ENCODE data around the gene TM9SF4. TPM values are rescaled to one million over a fixed set of nuclear protein-coding genes. Genes with fewer than 3 reads are reported as not detected.

Gene TM9SF4
- total RNA-seq, 1 experiment from 2014 or later: 54.4 TPM

DNA sequence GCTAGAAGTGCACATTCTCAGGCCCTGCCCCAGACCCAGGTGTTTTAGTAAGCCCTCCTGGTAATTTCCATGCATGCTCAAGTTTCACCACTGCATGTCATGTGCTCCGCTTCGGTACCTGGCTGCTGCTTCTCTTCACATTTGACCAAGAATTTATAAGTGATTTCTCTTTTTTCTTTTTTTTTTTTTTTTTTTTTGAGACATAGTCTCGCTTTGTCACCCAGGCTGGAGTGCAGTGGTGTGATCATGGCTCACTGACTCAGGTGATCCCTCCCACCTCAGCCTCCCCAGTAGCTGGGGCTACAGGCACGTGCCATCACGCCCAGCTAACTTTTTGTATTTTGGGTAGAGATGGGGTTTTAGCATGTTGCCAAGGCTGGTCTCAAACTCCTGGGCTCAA, 16.0 kb downstream of the TM9SF4 start:
- H3K27me3 ChIP-seq (replicated peaks; ENCODE audit: insufficient read depth, low read depth, low read length, poor library complexity): no peaks in the 10 kb centered on the region
- no peaks in the 10 kb centered on the region for H3K4me1 ChIP-seq (ENCODE audit: insufficient read depth, low read length, poor library complexity, severe bottlenecking)
- no peak overlapping the region for H3K27ac ChIP-seq (ENCODE audit: low read depth, low read length, poor library complexity, severe bottlenecking)
- intact Hi-C loops (cut with micrococcal nuclease; ENCODE audit: unreplicated experiment): no loop called here
- TF ChIP-seq, protein P1, sequence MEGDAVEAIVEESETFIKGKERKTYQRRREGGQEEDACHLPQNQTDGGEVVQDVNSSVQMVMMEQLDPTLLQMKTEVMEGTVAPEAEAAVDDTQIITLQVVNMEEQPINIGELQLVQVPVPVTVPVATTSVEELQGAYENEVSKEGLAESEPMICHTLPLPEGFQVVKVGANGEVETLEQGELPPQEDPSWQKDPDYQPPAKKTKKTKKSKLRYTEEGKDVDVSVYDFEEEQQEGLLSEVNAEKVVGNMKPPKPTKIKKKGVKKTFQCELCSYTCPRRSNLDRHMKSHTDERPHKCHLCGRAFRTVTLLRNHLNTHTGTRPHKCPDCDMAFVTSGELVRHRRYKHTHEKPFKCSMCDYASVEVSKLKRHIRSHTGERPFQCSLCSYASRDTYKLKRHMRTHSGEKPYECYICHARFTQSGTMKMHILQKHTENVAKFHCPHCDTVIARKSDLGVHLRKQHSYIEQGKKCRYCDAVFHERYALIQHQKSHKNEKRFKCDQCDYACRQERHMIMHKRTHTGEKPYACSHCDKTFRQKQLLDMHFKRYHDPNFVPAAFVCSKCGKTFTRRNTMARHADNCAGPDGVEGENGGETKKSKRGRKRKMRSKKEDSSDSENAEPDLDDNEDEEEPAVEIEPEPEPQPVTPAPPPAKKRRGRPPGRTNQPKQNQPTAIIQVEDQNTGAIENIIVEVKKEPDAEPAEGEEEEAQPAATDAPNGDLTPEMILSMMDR (conservative IDR thresholded peaks at IDR 0.05; ENCODE audit: low read depth, low read length): no peak
- TF ChIP-seq EZH2 (IDR thresholded peaks at IDR 0.05; ENCODE audit: borderline replicate concordance, low read depth, low read length, poor library complexity, severe bottlenecking): no peak
- no peak for DNase-seq (ENCODE audit: low spot score)
- POLR2A ChIA-PET (ENCODE audit: low non-redundant PET): no interaction called here
- BruUV-seq (replicated peaks): no TSS peak
- CTCF ChIA-PET: no interaction called here
- no peak overlapping the region for H3K4me3 ChIP-seq (ENCODE audit: low read depth, low read length, poor library complexity, severe bottlenecking)
- no peaks in the 10 kb centered on the region for H3K9me3 ChIP-seq (ENCODE audit: low read depth, low read length, poor library complexity, severe bottlenecking)
- H3K36me3 ChIP-seq (ENCODE audit: insufficient read depth, low read length, poor library complexity, severe bottlenecking): no peaks in the 10 kb centered on the region

GRCh38 chr20:32126919-32127318, 17.4 kb downstream of the TM9SF4 start:
- intact Hi-C loops (cut with micrococcal nuclease; ENCODE audit: unreplicated experiment): no loop called here
- Histone ChIP-seq H3K27me3 (replicated peaks; ENCODE audit: insufficient read depth, low read depth, low read length, poor library complexity) (no peaks in the 10 kb centered on the region), H3K27ac (ENCODE audit: low read depth, low read length, poor library complexity, severe bottlenecking) (no peak overlapping the region), H3K4me3 (ENCODE audit: low read depth, low read length, poor library complexity, severe bottlenecking) (no peak overlapping the region), H3K9me3 (ENCODE audit: low read depth, low read length, poor library complexity, severe bottlenecking) (no peaks in the 10 kb centered on the region), H3K4me1 (ENCODE audit: insufficient read depth, low read length, poor library complexity, severe bottlenecking) (no peaks in the 10 kb centered on the region), H3K36me3 (ENCODE audit: insufficient read depth, low read length, poor library complexity, severe bottlenecking) (no peaks in the 10 kb centered on the region)
- POLR2A ChIA-PET (ENCODE audit: low non-redundant PET): no interaction called here
- CTCF ChIA-PET: no interaction called here
- DNase-seq (ENCODE audit: low spot score): no peak
- BruUV-seq (replicated peaks): no TSS peak
- no peak for TF ChIP-seq EZH2 (IDR thresholded peaks at IDR 0.05; ENCODE audit: borderline replicate concordance, low read depth, low read length, poor library complexity, severe bottlenecking)
- TF ChIP-seq, protein P1 (conservative IDR thresholded peaks at IDR 0.05; ENCODE audit: low read depth, low read length): no peak

GRCh38 chr20:32127347-32127746, 17.8 kb downstream of the TM9SF4 start:
- BruUV-seq (replicated peaks): no TSS peak
- POLR2A ChIA-PET (ENCODE audit: low non-redundant PET): no interaction called here

More at GRCh38 chr20:32127347-32127746, 17.8 kb downstream of the TM9SF4 start:
- Histone ChIP-seq H3K36me3 (ENCODE audit: insufficient read depth, low read length, poor library complexity, severe bottlenecking) (no peaks in the 10 kb centered on the region), H3K27ac (ENCODE audit: low read depth, low read length, poor library complexity, severe bottlenecking) (no peak overlapping the region), H3K27me3 (replicated peaks; ENCODE audit: insufficient read depth, low read depth, low read length, poor library complexity) (no peaks in the 10 kb centered on the region), H3K9me3 (ENCODE audit: low read depth, low read length, poor library complexity, severe bottlenecking) (no peaks in the 10 kb centered on the region), H3K4me3 (ENCODE audit: low read depth, low read length, poor library complexity, severe bottlenecking) (no peak overlapping the region), H3K4me1 (ENCODE audit: insufficient read depth, low read length, poor library complexity, severe bottlenecking) (no peaks in the 10 kb centered on the region)
- TF ChIP-seq, protein P1 (conservative IDR thresholded peaks at IDR 0.05; ENCODE audit: low read depth, low read length): no peak
- no peak for TF ChIP-seq EZH2 (IDR thresholded peaks at IDR 0.05; ENCODE audit: borderline replicate concordance, low read depth, low read length, poor library complexity, severe bottlenecking)
- intact Hi-C loops (cut with micrococcal nuclease; ENCODE audit: unreplicated experiment): no loop called here
- DNase-seq (ENCODE audit: low spot score): no peak
- CTCF ChIA-PET: no interaction called here

Measured in A673 (cell line).